Measurements from ENCODE around the gene ERVH48-1.
"Not testable (repeated sequence)": the region's sequence is repeated elsewhere in the genome, so short reads cannot be mapped to it uniquely, and the experiment has no call there.

The ERVH48-1 gene

GRCh38 chr21:42908484-42908883 lies 16.9 kb downstream of the ERVH48-1 start:
- not testable (repeated sequence) for DNase-seq (ENCODE audit: low read depth in 1 of 2, low spot score in 1 of 2)

- no peak for DNase-seq (ENCODE audit: low read depth in 1 of 2, low spot score in 1 of 2)
Measured at GRCh38 chr21:42906233-42906632, 19.2 kb downstream of the ERVH48-1 start.

- DNase-seq (ENCODE audit: low read depth in 1 of 2, low spot score in 1 of 2) = no peak
Measured at GRCh38 chr21:42905195-42905594, 20.2 kb downstream of the ERVH48-1 start.

DNA sequence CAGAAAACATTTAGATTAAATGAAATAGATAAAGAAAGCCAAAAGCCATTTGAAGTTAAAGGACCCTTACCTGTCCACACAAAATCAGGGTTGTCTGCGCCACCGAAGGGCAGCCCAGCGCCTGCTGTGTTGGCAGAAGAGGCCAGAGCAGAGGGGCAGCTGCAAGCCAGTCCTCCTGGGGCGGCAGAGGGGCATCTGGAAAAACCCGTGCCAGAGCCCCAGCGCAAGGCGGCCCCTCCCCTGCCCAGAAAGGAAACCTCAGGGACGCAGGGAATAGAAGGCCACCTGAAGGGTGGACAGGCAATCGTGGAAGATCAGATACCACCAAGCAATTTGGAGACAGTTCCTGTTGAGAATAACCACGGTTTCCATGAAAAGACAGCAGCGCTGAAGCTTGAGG lies 21.6 kb downstream of the ERVH48-1 start:
- DNase-seq (ENCODE audit: low read depth in 1 of 2, low spot score in 1 of 2) = no peak

GRCh38 chr21:42900446-42900845 lies 25.0 kb downstream of the ERVH48-1 start:
- DNase-seq (ENCODE audit: low read depth in 1 of 2, low spot score in 1 of 2) = no peak

DNA sequence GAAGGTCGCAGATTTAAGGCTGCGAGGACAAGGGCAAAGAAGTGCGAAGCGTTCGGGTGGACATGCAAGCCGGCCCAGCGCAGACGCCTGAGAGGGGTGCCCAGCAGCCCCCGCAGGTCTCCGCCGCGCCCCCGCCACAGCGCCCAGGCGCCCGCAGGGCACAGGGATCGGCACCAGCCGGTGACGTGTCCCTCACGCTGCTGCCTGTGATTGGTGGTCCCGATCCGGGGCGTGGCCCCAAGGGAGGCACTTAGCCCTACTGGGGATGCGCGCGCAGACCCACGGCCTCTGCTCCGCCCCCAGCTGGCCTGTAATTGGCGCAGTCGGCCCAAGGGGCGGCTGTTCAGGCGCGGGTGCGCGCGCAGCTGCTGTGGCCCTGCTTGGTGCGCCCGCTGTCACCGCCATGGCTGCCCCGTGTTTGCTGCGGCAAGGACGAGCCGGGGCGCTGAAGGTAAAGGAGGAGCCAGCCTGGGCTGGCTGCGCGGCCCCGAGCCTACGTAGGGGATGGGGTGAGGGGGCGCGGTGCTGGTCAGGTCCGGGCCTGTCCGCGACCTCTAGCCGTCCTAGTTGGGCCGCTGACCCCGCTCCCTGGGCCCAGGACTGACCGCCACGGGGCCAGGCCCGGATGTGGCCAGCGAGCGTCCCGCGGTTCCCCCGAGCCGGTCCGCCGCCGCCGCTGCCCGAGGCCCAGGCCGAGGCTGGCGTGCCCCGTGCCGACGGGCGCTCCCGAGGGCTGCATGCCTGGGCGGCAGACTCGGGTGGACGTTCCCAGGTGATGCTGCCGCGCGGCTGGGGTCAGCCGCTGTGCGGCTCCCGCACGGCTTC lies 32.3 kb downstream of the ERVH48-1 start, which contains the start of gene NDUFV3:
NDUFV3 (plus strand) TSS at position 379 of the 825 bp plus-strand sequence; CDS start at position 404, 25 bp downstream.
- peak; percentile 100 for DNase-seq (ENCODE audit: low read depth in 1 of 2, low spot score in 1 of 2)

DNA sequence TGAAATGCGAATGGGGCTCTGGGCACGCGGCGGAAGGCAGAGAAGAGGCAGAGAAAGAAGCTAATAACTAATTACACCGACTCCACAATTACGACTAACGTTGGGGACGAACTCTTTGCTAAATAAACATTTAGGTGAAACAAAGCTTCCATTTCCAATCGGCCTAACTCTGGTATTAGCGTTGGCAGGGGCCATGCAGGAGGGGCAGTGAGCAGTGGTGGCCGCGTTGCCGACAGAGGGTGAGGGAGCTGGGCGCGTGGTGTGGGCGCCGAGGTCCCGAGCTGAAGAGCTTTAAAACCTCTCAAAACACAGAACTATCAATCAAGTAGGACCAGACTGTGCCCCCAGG lies 32.9 kb downstream of the ERVH48-1 start:
- no peak for DNase-seq (ENCODE audit: low read depth in 1 of 2, low spot score in 1 of 2)

- no peak for DNase-seq (ENCODE audit: low read depth in 1 of 2, low spot score in 1 of 2)
Measured at GRCh38 chr21:42887326-42887725, 38.1 kb downstream of the ERVH48-1 start.

DNA sequence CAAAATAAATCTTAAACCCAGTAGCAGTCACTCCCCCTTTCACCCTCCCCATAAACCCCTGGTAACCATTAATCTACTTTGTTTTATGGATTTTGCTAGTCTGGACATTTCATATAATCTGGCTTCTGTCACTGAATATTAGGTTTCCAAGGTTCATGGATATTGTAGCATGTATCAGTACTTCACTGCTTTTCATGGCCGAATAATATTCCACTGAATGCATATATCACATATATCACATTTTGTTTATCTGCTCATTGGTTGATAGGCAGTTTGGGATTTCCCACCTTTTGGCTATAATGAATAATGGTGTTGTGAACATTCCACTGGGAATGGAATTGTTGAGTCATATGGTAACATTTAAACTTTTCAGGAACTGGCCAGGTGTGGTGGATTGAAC lies 41.5 kb downstream of the ERVH48-1 start:
- DNase-seq (ENCODE audit: low read depth in 1 of 2, low spot score in 1 of 2) = no peak

GRCh38 chr21:42880352-42880751 lies 45.1 kb downstream of the ERVH48-1 start:
- DNase-seq (ENCODE audit: low read depth in 1 of 2, low spot score in 1 of 2) = no peak

DNA sequence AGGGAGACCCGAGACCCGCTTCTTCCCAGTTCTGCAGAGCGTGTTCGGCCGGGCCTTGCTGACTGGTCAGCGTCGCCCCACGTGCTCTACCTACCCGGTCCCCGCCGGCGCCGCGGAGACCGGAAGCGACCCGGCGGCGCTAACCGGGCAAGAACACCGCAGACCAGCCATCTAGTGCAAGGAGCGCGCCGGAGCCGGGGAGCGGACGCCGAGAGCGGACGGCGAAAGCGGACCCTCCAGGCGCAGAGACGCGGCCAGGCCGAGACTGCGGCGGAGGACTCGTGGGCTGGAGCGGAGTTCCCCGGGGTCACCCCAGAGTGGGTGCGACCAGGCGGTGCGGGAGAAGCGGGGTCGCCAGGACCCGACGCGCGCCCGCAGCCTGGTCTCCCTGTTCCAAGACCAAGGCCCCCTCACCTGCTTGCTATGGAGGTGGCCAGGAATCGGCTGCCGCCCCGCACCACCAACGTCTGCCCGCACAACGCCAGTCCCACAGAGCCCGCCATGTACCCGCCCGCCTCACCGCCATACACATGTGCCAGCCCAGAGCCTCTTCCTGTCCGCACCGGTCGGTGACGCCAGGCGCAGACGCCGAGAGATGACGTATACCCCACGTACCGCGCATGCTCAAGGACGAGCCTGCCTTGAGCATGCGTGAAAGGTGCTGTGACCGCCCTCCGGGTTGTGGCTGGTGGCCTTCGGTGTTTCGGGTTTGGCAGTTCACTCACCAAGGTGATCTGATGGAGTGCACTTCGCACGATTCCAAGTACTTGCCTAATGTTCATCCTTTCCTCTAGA lies 46.2 kb downstream of the ERVH48-1 start, which contains the start of gene WDR4:
WDR4 (minus strand) TSS at position 547 of the 795 bp plus-strand sequence; CDS start at position 503, 44 bp downstream.
- peak; percentile 98 to 99 for DNase-seq (ENCODE audit: low read depth in 1 of 2, low spot score in 1 of 2)

GRCh38 chr21:42878678-42878992 lies 46.8 kb downstream of the ERVH48-1 start:
- DNase-seq (ENCODE audit: low read depth in 1 of 2, low spot score in 1 of 2) = no peak

DNA sequence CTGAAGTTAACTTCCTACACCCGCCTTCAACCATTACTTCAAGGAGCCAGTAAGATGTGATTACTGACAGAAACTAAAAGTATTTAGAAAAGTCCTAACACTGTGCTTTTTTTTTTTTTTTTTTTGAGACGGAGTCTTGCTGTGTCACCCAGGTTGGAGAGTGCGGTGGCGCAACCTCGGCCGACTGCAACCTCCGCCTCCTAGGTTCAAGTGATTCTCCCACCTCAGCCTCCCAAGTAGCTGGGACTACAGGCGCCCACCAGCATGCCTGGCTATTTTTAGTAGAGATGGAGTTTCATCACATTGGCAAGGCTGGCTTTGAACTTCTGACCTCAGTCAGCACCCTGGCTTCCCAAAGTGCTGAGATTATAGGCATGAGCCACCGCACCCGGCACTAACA lies 49.6 kb downstream of the ERVH48-1 start:
- not testable (repeated sequence) for DNase-seq (ENCODE audit: low read depth in 1 of 2, low spot score in 1 of 2)

DNA sequence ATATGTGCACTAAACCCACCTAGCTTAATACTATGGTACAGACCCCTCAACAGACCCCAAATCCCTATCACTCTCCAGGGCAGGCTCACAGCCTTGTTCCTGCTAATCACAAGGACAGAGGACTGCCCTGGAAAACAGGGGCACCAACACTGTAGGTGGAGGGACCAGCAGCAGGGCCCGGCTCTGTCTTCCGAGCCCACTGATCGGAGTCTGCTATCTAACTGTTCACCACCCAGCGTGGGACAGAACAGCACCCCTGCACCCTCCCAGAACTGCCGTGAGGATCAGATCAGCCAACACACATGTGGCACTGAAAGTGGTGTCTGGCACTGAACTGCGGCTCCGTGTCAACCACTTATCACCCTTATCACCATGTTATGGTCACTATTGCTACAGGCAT lies 52.3 kb downstream of the ERVH48-1 start:
- no peak for DNase-seq (ENCODE audit: low read depth in 1 of 2, low spot score in 1 of 2)

DNA sequence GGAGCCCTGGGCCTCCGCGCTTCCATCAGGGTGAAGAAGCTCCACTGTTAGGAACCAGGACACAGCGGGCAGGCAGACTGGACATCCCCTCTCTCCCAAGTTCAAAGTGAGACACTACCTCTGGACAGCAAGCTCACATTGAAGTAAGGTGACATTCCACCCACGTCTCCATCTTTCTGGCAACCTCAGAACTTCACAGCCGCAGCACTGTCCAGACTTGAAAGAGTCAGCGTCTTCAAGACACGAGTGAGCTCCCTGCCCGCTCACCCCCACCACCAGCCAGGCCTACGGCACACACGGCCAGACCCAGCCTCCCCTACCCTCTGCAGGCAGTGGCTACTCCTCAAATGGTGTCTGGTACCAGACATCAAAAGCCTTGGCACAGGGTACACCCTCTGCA lies 57.2 kb downstream of the ERVH48-1 start:
- no peak for DNase-seq (ENCODE audit: low read depth in 1 of 2, low spot score in 1 of 2)

Measured in activated CD4-positive, alpha-beta T cell treated with anti-CD3 and anti-CD28 coated beads, Interleukin-2, amount 50 U/mL, for 24 hours (primary cell).